NCI-H446 treated with DMSO at 0.1 percent for 48 hours (cell line): ENCODE measurements around the gene PLEKHH1.
A peak's percentile ranks its signal among the peaks of the same experiment; 100 is the strongest.

Source experiments
- DNase-seq: peaks from one replicate; lab custom pipeline; 2025; lab: John Stamatoyannopoulos, UW

Gene PLEKHH1

GRCh38 chr14:67510836-67511235, 22.3 kb upstream of the PLEKHH1 start:
- DNase-seq, result no peak

GRCh38 chr14:67512463-67513310, 20.4 kb upstream of the PLEKHH1 start:
- DNase-seq, result no peak

- peak; percentile 8 for DNase-seq
Measured at GRCh38 chr14:67513631-67514108, 19.4 kb upstream of the PLEKHH1 start.

- DNase-seq, result no peak
Measured at GRCh38 chr14:67514203-67514607, 18.9 kb upstream of the PLEKHH1 start.

- DNase-seq, result no peak
Measured at GRCh38 chr14:67514650-67515385, 18.3 kb upstream of the PLEKHH1 start.

GRCh38 chr14:67515386-67516079, 17.6 kb upstream of the PLEKHH1 start:
- no peak for DNase-seq

GRCh38 chr14:67516676-67517075, 16.4 kb upstream of the PLEKHH1 start:
- DNase-seq, result no peak

GRCh38 chr14:67517083-67517482, 16.0 kb upstream of the PLEKHH1 start:
- no peak for DNase-seq

- DNase-seq, result no peak
Measured at GRCh38 chr14:67519406-67519805, 13.7 kb upstream of the PLEKHH1 start.

- DNase-seq, result no peak
Measured at GRCh38 chr14:67520482-67520881, 12.6 kb upstream of the PLEKHH1 start.

- no peak for DNase-seq
Measured at GRCh38 chr14:67522270-67522669, 10.8 kb upstream of the PLEKHH1 start.

GRCh38 chr14:67523764-67524633, 9.1 kb upstream of the PLEKHH1 start:
- DNase-seq, result no peak

GRCh38 chr14:67524634-67524963, 8.5 kb upstream of the PLEKHH1 start:
- no peak for DNase-seq

- DNase-seq, result no peak
Measured at GRCh38 chr14:67525389-67525788, 7.7 kb upstream of the PLEKHH1 start.

GRCh38 chr14:67526181-67526580, 6.9 kb upstream of the PLEKHH1 start:
- no peak for DNase-seq

- peak; percentile 11 for DNase-seq
Measured at GRCh38 chr14:67526676-67527459, 6.2 kb upstream of the PLEKHH1 start.

GRCh38 chr14:67527756-67528155, 5.3 kb upstream of the PLEKHH1 start:
- no peak for DNase-seq

GRCh38 chr14:67528276-67528675, 4.8 kb upstream of the PLEKHH1 start:
- no peak for DNase-seq

GRCh38 chr14:67529947-67530935, 2.8 kb upstream of the PLEKHH1 start:
- DNase-seq, result no peak

GRCh38 chr14:67532606-67532997, 488 bp upstream of the PLEKHH1 start:
- no peak for DNase-seq
